Measurements from ENCODE around the gene PPP2R3B. TPM values are rescaled to one million over a fixed set of nuclear protein-coding genes. Genes with fewer than 3 reads are reported as not detected.

Gene PPP2R3B
- total and polyA plus RNA-seq, 2 donors (not counting 1 experiment from before 2014, with no cell fraction given), result 43.3 to 47.6 TPM

DNA sequence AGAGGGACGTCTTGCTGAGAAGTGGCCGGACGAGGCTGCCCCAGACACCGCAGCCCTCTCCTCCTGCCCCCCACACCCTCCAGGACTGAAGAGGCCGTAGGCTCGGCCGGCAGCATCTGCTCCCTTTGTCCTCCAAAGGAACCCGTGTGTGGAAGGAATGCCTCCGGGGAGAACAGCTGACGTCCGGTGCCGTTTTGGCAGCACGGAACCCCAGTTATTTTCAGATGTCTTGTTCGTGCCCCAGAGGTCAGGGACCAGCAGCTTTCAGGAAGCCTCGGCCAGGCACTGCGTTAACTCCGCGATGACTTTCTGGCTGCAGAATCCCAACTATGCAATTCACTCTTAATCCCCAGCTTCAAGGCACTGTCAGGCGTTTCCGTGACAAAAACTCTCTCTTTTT is 10.9 kb upstream of the PPP2R3B start:
- no peak overlapping the region for H3K27ac Mint-ChIP-seq
- H4K20me1 ChIP-seq (ENCODE audit: control insufficient read depth, insufficient read depth, low read length, poor library complexity, severe bottlenecking), result no peaks in the 10 kb centered on the region
- no peaks in the 10 kb centered on the region for H3K27me3 Mint-ChIP-seq
- ChIA-PET POLR2A (no interaction called here), CTCF (no interaction called here)
- no peak overlapping the region for H2AFZ ChIP-seq (ENCODE audit: insufficient read depth, low read depth, low read length, poor library complexity, severe bottlenecking)
- H3K27ac ChIP-seq (ENCODE audit: low read length in 2 of 2), result no peak overlapping the region
- DNase-seq, result no peak
- no peaks in the 10 kb centered on the region for H3K4me1 ChIP-seq (ENCODE audit: control insufficient read depth in 2 of 2, insufficient read depth in 2 of 2, low read length in 2 of 2)
- intact Hi-C loops (cut with micrococcal nuclease), result no loop called here
- H3K9me3 ChIP-seq (ENCODE audit: control extremely low read depth in 1 of 3, control insufficient read depth in 2 of 3, insufficient read depth in 1 of 3, low read length in 2 of 3), result peaks cover 0 to 6% (median 0%) of the 10 kb centered on the region in 3 donors
- H3K9ac ChIP-seq (ENCODE audit: low read length), result no peak overlapping the region
- WGBS (ENCODE audit: insufficient coverage), result 38% methylated on average over 16 of the region's 20 CpGs
- no peaks in the 10 kb centered on the region for H3K79me2 ChIP-seq (ENCODE audit: control insufficient read depth, insufficient read depth, low read length)
- no peaks in the 10 kb centered on the region for H3K9me3 Mint-ChIP-seq (ENCODE audit: insufficient read depth)
- no peaks in the 10 kb centered on the region for H3K27me3 ChIP-seq (replicated peaks in 1 of 4; ENCODE audit: control extremely low read depth in 1 of 4, control insufficient read depth in 3 of 4, insufficient read depth in 4 of 4, low read length in 3 of 4)
- H3K4me2 ChIP-seq (replicated peaks; ENCODE audit: low read depth, low read length, poor library complexity, severe bottlenecking), result no peak overlapping the region
- TF ChIP-seq EZH2 (IDR thresholded peaks at IDR 0.05; ENCODE audit: borderline replicate concordance, insufficient read depth, low read depth, low read length, poor library complexity, severe bottlenecking), result no peak
- TF ChIP-seq, protein P1, sequence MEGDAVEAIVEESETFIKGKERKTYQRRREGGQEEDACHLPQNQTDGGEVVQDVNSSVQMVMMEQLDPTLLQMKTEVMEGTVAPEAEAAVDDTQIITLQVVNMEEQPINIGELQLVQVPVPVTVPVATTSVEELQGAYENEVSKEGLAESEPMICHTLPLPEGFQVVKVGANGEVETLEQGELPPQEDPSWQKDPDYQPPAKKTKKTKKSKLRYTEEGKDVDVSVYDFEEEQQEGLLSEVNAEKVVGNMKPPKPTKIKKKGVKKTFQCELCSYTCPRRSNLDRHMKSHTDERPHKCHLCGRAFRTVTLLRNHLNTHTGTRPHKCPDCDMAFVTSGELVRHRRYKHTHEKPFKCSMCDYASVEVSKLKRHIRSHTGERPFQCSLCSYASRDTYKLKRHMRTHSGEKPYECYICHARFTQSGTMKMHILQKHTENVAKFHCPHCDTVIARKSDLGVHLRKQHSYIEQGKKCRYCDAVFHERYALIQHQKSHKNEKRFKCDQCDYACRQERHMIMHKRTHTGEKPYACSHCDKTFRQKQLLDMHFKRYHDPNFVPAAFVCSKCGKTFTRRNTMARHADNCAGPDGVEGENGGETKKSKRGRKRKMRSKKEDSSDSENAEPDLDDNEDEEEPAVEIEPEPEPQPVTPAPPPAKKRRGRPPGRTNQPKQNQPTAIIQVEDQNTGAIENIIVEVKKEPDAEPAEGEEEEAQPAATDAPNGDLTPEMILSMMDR (IDR thresholded peaks at IDR 0.05), result no peak
- H3K36me3 ChIP-seq (replicated peaks in 1 of 2; ENCODE audit: control extremely low read depth in 1 of 2, control insufficient read depth in 1 of 2, extremely low read depth in 1 of 2, insufficient read depth in 2 of 2, low read length in 1 of 2), result no peaks in the 10 kb centered on the region
- no peaks in the 10 kb centered on the region for H3K4me1 Mint-ChIP-seq
- ATAC-seq (ENCODE audit: low read depth), result no peak
- H3K4me3 Mint-ChIP-seq, result no peak overlapping the region
- no peak overlapping the region for H3K4me3 ChIP-seq (ENCODE audit: control extremely low read depth in 1 of 5, extremely low read depth in 1 of 5, insufficient read depth in 1 of 5, low read depth in 2 of 5, low read length in 4 of 5)

GRCh38 chrX:394830-395229 is 8.1 kb upstream of the PPP2R3B start:
- intact Hi-C loops (cut with micrococcal nuclease), result no loop called here
- 95% methylated on average over 2 of the region's 7 CpGs for whole genome bisulfite sequencing (ENCODE audit: insufficient coverage)
- ATAC-seq (ENCODE audit: low read depth), result no peak

More at GRCh38 chrX:394830-395229, 8.1 kb upstream of the PPP2R3B start:
- Histone ChIP-seq H3K9ac (ENCODE audit: low read length) (no peak overlapping the region), H3K79me2 (ENCODE audit: control insufficient read depth, insufficient read depth, low read length) (no peaks in the 10 kb centered on the region), H3K36me3 (replicated peaks in 1 of 2; ENCODE audit: control extremely low read depth in 1 of 2, control insufficient read depth in 1 of 2, extremely low read depth in 1 of 2, insufficient read depth in 2 of 2, low read length in 1 of 2) (no peaks in the 10 kb centered on the region), H3K4me1 (ENCODE audit: control insufficient read depth in 2 of 2, insufficient read depth in 2 of 2, low read length in 2 of 2) (no peaks in the 10 kb centered on the region), H3K4me2 (replicated peaks; ENCODE audit: low read depth, low read length, poor library complexity, severe bottlenecking) (no peak overlapping the region), H4K20me1 (ENCODE audit: control insufficient read depth, insufficient read depth, low read length, poor library complexity, severe bottlenecking) (no peaks in the 10 kb centered on the region), H3K27ac (ENCODE audit: low read length in 2 of 2) (no peak overlapping the region), H3K27me3 (replicated peaks in 1 of 4; ENCODE audit: control extremely low read depth in 1 of 4, control insufficient read depth in 3 of 4, insufficient read depth in 4 of 4, low read length in 3 of 4) (no peaks in the 10 kb centered on the region), H2AFZ (ENCODE audit: insufficient read depth, low read depth, low read length, poor library complexity, severe bottlenecking) (no peak overlapping the region), H3K9me3 (ENCODE audit: control extremely low read depth in 1 of 3, control insufficient read depth in 2 of 3, insufficient read depth in 1 of 3, low read length in 2 of 3) (peaks cover 0 to 6% (median 0%) of the 10 kb centered on the region in 3 donors), H3K4me3 (ENCODE audit: control extremely low read depth in 1 of 5, extremely low read depth in 1 of 5, insufficient read depth in 1 of 5, low read depth in 2 of 5, low read length in 4 of 5) (no peak overlapping the region)
- ChIA-PET CTCF (no interaction called here), POLR2A (no interaction called here)
- no peak for DNase-seq
- Mint-ChIP-seq H3K4me1 (no peaks in the 10 kb centered on the region), H3K9me3 (ENCODE audit: insufficient read depth) (no peaks in the 10 kb centered on the region), H3K27ac (no peak overlapping the region), H3K27me3 (no peaks in the 10 kb centered on the region), H3K4me3 (no peak overlapping the region)
- TF ChIP-seq EZH2 (IDR thresholded peaks at IDR 0.05; ENCODE audit: borderline replicate concordance, insufficient read depth, low read depth, low read length, poor library complexity, severe bottlenecking), result no peak
- TF ChIP-seq, protein P1 (IDR thresholded peaks at IDR 0.05), result no peak
